ENCODE results near the gene CTNNA2. TPM values are rescaled to one million over a fixed set of nuclear protein-coding genes. Genes with fewer than 3 reads are reported as not detected.
"Not testable (repeated sequence)": the region's sequence is repeated elsewhere in the genome, so short reads cannot be mapped to it uniquely, and the experiment has no call there.

CTNNA2 gene
- polyA plus RNA-seq, 12 donors: 0.20 to 3.7 (median 0.85) TPM; not detected in 1

- DNase-seq: no peak
Measured at GRCh38 chr2:80141007-80141726, 628.3 kb downstream of the CTNNA2 start.

DNA sequence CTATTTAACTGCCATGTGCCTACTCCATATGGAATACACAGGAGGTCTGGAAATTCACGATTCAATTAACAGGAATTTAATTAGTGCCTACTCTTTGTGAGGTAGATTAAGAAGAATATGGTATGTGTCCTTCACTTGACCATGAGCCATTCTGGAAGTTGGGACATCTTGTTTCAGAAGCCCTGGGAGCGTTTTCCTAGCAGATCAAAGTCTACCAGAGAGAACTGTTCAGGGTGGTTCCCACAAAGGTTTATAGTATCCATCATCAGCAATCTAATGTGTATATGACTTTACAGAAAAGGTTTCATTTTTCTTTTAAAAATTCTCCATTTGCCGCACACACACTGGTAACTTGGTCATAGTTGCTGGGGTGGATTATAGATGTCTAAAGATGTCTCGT lies 632.6 kb downstream of the CTNNA2 start:
- no peak for DNase-seq

GRCh38 chr2:80146757-80147156 lies 633.9 kb downstream of the CTNNA2 start:
- not testable (repeated sequence) for DNase-seq

DNA sequence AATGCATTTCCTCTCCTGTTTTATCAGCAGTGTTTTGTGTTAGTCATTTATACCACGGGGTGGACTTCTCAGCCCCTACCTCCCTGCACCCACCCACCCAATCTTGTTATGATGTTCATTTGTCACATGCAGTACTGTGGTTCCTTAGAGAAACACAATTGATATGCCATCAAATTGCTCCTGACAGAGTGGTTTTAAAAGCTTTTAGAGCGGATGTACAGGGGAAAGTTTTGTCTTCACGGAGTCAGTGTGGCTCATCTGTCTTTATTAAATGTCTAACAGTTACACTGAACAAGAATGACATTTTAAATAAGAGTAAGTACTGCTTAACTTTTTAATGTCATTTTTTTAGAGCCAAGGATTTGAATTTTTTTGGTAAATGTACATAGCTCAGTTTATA lies 634.8 kb downstream of the CTNNA2 start:
- no peak for DNase-seq

DNA sequence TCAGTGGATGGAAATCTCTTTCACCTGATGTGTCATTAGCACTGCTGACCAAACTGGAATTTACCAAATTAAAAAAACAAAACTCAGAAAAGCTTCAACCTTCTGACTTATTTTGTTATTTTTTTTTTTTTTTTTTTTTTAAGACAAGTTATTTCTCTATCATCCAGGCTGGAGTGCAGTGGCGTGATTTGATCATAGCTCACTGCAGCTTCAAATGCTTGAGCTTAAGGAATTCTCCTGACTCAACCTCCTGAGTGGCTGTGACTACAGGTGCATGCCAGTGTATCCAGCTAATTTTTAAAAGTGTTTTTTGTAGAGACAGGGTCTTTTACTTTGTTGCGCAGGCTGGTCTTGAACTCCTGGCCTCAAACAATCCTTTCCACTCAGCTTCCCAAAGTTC lies 636.1 kb downstream of the CTNNA2 start:
- DNase-seq: no peak

DNA sequence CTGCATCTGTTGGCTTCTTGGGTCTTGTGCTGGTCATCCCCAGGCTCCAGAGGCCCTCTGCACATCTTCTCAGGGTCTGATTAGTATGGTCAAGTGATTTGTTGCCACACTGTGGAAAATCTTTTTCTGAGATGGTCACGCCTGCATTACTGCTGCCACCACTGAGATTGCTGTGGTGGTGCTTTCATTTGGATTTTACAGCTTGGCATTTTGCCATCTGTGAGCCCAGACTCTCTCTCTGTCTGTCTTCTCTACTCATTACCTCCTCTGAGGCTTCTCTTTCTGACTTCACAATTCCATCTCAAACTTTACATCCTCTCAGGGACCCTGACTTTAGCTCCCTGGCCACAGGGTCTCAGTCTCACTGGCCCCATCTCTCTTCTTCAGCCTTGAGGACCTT lies 637.1 kb downstream of the CTNNA2 start:
- DNase-seq: no peak

DNA sequence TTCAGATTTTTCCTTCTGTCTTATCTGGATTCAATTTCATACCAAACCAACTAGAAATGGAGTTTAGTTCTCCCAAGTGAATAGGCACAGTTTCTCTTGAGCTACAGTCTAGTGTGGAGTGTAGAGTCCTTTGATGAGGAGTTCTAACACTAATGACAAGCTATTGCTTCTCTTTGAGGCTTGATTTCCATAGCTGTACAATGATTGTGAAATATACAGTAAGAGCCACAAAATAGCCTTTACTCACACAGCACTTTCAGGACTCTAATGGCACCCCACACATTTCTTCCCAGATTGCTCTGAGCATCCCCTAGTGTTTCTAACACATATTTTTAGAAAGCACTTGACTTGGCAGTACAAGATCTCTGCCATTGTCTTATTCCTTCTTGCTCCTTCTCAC lies 638.4 kb downstream of the CTNNA2 start:
- DNase-seq: no peak

- no peak for DNase-seq
Measured at GRCh38 chr2:80151651-80152050, 638.8 kb downstream of the CTNNA2 start.

- no peak for DNase-seq
Measured at GRCh38 chr2:80153151-80153550, 640.3 kb downstream of the CTNNA2 start.

GRCh38 chr2:80153768-80154167 lies 640.9 kb downstream of the CTNNA2 start:
- no peak for DNase-seq

DNA sequence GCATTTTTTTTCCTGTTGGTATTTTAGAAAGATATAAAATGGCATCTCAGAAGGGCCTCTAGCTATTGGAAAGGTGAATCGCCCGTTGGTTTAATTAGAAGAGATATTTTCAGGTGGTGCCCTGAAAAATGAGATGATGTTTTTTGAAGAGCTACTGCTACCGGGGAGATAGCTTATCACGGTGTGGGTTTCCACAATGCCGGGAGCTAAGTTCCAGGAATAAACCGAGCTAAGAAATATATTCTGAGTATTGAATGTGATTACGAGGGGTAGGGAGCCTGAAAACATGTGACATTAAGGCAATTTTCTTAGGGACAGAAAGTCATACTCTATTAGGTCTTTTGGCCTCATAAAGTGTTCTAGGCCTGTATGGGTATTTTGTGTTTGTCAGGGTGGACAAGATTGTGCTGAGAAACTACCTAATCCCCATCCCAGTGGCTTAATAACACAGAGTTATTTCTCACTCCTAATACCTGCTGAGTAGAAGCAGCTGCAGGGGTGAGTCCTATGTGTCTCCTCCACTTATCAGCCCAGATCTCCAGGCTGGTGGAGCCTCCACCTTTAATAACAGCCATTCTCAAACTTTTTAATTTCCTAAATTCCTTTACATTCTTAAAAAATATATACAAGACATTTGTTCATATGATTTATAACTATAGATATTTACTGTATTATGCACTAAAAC lies 641.5 kb downstream of the CTNNA2 start:
- DNase-seq: no peak

GRCh38 chr2:80164375-80164774 lies 651.5 kb downstream of the CTNNA2 start:
- DNase-seq: no peak

DNA sequence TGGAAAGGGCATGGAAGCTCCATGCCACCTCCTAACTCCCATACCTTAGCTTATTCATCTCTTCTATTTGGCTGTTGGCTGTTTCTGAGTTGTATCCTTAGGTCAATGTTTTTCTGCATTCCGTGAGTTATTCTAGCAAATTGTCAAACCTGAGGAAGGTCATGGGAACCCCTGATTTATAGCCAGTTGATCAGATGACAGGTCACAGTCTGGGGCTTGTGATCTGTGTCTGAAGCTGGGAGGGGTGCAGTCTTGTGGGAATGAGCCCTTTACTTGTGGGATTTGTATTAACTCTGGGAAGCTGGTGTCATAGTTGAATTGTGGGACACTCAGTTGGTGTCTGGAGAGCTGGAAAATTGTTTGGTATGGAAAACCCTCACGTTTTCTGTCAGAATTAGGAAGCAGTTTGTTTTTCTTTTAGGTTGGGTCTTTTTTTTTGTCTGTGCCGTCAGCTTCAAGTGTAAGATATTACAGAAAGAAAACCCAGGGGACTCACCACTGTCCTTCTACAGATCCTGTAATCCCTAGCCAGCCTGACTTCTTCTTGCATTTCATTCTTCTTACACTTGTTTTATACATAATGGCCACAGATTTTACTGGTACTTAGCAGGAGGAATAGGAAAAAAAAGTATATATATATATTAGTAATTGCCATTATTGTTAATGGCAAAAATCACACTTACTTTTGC lies 653.8 kb downstream of the CTNNA2 start:
- no peak for DNase-seq

GRCh38 chr2:80167284-80167808 lies 654.5 kb downstream of the CTNNA2 start:
- DNase-seq: no peak

DNA sequence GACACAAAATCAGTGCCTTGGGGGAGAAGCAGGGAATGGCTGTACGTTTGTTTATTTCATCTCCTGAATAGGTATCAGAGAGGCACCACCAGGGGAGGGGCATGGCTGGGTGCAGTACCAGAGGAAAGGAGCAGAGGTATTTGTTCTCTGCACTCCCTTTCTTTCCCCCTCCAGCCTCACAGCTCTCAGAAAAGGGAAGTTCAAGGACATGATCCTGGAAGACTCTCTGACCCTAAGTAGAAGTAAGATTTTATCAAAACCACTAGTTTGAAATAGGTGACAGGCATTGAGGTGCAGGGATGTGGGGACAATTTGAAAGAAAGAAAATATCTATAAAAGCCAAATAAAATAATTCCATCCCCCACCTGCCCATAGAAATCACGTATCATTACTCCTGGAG lies 655.2 kb downstream of the CTNNA2 start:
- no peak for DNase-seq

DNA sequence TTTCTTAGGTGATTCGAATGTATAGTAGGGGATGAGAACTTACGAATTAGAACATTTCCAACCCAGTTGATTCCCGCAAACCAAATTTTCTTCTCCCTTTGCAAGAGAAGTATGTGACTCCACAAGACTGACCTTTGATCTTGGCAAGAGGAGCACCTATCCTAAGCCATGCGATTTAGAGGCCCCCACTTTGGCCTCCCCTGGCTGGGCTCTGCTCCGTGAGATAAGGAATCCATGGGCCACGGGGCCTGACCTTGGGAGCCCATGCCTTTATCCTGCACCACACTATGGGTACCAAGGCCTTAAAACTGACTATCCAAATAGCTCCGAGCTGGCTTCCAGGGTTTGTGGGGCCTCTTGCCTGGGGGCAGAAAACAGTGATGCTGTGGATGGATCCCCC lies 656.0 kb downstream of the CTNNA2 start:
- no peak for DNase-seq

GRCh38 chr2:80169811-80170594 lies 657.2 kb downstream of the CTNNA2 start:
- no peak for DNase-seq

GRCh38 chr2:80185091-80185490 lies 672.2 kb downstream of the CTNNA2 start:
- DNase-seq: no peak

GRCh38 chr2:80186262-80186661 lies 673.4 kb downstream of the CTNNA2 start:
- no peak for DNase-seq

DNA sequence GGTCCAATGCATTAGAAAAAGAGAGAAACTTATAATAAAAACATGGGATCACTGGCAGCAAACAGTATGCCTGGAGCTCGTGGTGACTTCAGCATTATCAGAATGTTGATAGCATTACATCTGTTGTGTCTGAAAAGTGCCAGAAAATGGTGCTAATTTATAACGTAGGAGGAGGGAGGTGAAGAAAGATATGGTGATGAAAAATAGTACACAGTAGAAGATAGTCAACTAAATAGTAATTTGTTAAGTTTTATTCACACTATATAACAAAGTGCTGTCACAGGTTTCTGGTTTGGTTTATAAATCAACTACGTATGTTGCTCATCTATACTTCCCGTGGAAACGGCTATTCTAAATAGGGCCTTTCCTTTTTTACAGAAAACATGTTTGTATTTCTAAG lies 674.3 kb downstream of the CTNNA2 start:
- DNase-seq: no peak

DNA sequence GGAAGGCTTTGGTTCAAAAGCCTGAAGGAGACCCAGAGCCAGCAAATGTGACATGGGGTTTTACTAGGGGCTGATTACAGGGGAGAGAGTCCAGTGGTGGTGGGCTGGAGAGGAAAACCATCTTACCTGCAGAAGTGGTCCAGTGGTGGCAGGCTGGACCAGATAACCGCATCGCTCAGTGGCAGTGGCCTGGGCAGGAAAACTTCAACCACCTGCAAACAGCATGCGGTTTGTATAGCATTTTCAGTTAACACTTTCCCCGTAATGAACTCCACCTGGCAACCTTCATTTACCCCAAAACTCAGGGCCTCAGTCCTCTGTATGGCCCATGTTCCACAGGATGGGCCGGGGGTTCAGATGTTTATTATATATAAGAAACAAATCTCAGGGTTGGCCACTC lies 677.3 kb downstream of the CTNNA2 start:
- no peak for DNase-seq

DNA sequence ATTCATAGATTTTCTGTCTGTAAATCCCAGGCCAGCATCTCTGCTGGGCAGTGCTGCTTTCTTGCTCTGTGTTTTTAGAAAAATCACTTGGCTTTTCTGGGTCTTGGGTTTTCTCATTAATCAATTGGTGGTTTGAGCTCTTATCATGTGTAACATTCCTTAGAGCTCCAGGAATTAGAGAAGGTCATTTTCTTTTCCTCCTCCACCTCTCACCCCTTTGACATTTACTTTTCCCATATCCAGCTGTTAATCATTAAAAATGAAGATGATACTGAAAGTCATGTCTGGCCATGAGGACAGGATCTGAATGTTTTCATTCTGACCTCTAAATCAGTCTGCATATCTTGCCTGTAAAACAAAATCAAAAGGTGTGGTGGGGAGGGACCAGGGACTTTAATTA lies 680.7 kb downstream of the CTNNA2 start:
- DNase-seq: no peak
